Raji (cell line): ENCODE results near the gene TTLL11.

Experiments
- POLR2A ChIP-seq: IDR thresholded peaks from 2 replicates; pipeline ENCODE4 v1.6.1; 2011; ENCODE audit warnings: low read depth, low read length, control low read depth; ENCODE audit not compliant: insufficient read depth

Gene TTLL11

GRCh38 chr9:122029898-122030297 is 63.2 kb downstream of the TTLL11 start:
- no peak for TF ChIP-seq POLR2A

GRCh38 chr9:122028089-122028488 is 65.0 kb downstream of the TTLL11 start:
- TF ChIP-seq POLR2A: no peak

GRCh38 chr9:122020398-122020797 is 72.7 kb downstream of the TTLL11 start:
- no peak for TF ChIP-seq POLR2A

- no peak for TF ChIP-seq POLR2A
These were observed 76.4 kb downstream of the TTLL11 start for GRCh38 chr9:122016744-122017143.

- no peak for TF ChIP-seq POLR2A
These were observed 76.8 kb downstream of the TTLL11 start for GRCh38 chr9:122016309-122016708.

GRCh38 chr9:122015170-122015821 is 77.8 kb downstream of the TTLL11 start:
- no peak for TF ChIP-seq POLR2A

- TF ChIP-seq POLR2A: no peak
These were observed 81.2 kb downstream of the TTLL11 start for GRCh38 chr9:122011818-122012498.

GRCh38 chr9:122008559-122008958 is 84.5 kb downstream of the TTLL11 start:
- no peak for TF ChIP-seq POLR2A

GRCh38 chr9:122007837-122008236 is 85.3 kb downstream of the TTLL11 start:
- TF ChIP-seq POLR2A: no peak

GRCh38 chr9:122005597-122005996 is 87.5 kb downstream of the TTLL11 start:
- no peak for TF ChIP-seq POLR2A

GRCh38 chr9:122004589-122004988 is 88.5 kb downstream of the TTLL11 start:
- no peak for TF ChIP-seq POLR2A

GRCh38 chr9:122001491-122002201 is 91.5 kb downstream of the TTLL11 start:
- no peak for TF ChIP-seq POLR2A

GRCh38 chr9:121999556-121999955 is 93.6 kb downstream of the TTLL11 start:
- no peak for TF ChIP-seq POLR2A

GRCh38 chr9:121998513-121999049 is 94.5 kb downstream of the TTLL11 start:
- TF ChIP-seq POLR2A: no peak

GRCh38 chr9:121997791-121998190 is 95.3 kb downstream of the TTLL11 start:
- no peak for TF ChIP-seq POLR2A

- no peak for TF ChIP-seq POLR2A
These were observed 96.3 kb downstream of the TTLL11 start for GRCh38 chr9:121996783-121997182.

- TF ChIP-seq POLR2A: no peak
These were observed 97.1 kb downstream of the TTLL11 start for GRCh38 chr9:121995997-121996396.
